Measurements from ENCODE around the gene KRTAP25-1.

The KRTAP25-1 gene

GRCh38 chr21:30245061-30245460, 44.3 kb downstream of the KRTAP25-1 start:
- DNase-seq: no peak

GRCh38 chr21:30243691-30244090, 45.6 kb downstream of the KRTAP25-1 start:
- no peak for DNase-seq

GRCh38 chr21:30240661-30241060, 48.7 kb downstream of the KRTAP25-1 start:
- no peak for DNase-seq
